ENCODE results near the gene RITA1. TPM values are rescaled to one million over a fixed set of nuclear protein-coding genes. Genes with fewer than 3 reads are reported as not detected.

The RITA1 gene
- total and polyA plus RNA-seq, 10 of the 15 experiments (the other 5 are each of a cell fraction or from before 2014, with no cell fraction given) = 2.3 to 39.9 (median 24.8) TPM

GRCh38 chr12:113174461-113175384, 10.8 kb upstream of the RITA1 start:
- Histone ChIP-seq H2AFZ (ENCODE audit: control insufficient read depth, low read depth, low read length) (no peak overlapping the region), H3K4me3 (no peak overlapping the region), H3K4me2 (ENCODE audit: control insufficient read depth, insufficient read depth) (no peak overlapping the region), H3K9ac (ENCODE audit: control insufficient read depth, insufficient read depth, low read length) (no peak overlapping the region), H3K79me2 (ENCODE audit: control insufficient read depth, insufficient read depth, low read length) (no peaks in the 10 kb centered on the region), H4K20me1 (ENCODE audit: control insufficient read depth, insufficient read depth) (no peaks in the 10 kb centered on the region; the same call in 1 of the 2 replicates), H3K36me3 (ENCODE audit: control insufficient read depth in 2 of 2, insufficient read depth in 2 of 2, low read length in 1 of 2) (peaks cover 40 to 42% of the 10 kb centered on the region in 2 experiments), H3K9me3 (replicated peaks; ENCODE audit: control insufficient read depth, insufficient read depth, low read length) (peaks cover 3% of the 10 kb centered on the region; the same call in 1 of the 3 replicates), H3K4me1 (ENCODE audit: control insufficient read depth, insufficient read depth, low read length) (peaks cover 19% of the 10 kb centered on the region), H3K27ac (ENCODE audit: control insufficient read depth, insufficient read depth) (no peak overlapping the region), H3K27me3 (replicated peaks in 1 of 2; ENCODE audit: control insufficient read depth in 2 of 2, insufficient read depth in 2 of 2, low read length in 1 of 2) (no peaks in the 10 kb centered on the region)
- CTCF ChIA-PET = interaction anchor here (0.5 to 10.5 kb wide), 43 partner anchors 9 to 274 kb away, joined by 3 to 102 read pairs (median 5); partner anchors contain the start of genes CFAP73, DDX54, OAS2 and RASAL1
- WGBS (ENCODE audit: insufficient coverage, insufficient replicate concordance, low lambda C conversion rate, missing lambda C conversion rate) = 34% methylated on average over 26 of the region's 32 CpGs
- in situ Hi-C loops (cut with MboI) (loop anchor here (5.0 kb wide), 1 partner anchor 127 kb away; no protein-coding TSS in a partner anchor), intact Hi-C loops (cut with micrococcal nuclease; ENCODE audit: unreplicated experiment) (loop anchor here (1.0 to 5.0 kb wide), 4 partner anchors 76 to 272 kb away; no protein-coding TSS in a partner anchor)
- DNase-seq (ENCODE audit: low read depth, low spot score) (no peak), FAIRE-seq (peak; percentile 91), ATAC-seq (peak; percentile 91)
- BruUV-seq (replicated peaks) = no TSS peak
- SMC1A ChIA-PET (ENCODE audit: uncharacterized antibody, unreplicated experiment) = interaction anchor here (1.0 to 6.8 kb wide), 18 partner anchors 9 to 274 kb away, joined by 3 to 66 read pairs (median 4); partner anchors contain the start of genes DDX54 and OAS2
- RAD21 ChIA-PET (ENCODE audit: unreplicated experiment) = interaction anchor here (0.6 to 4.3 kb wide), 14 partner anchors 12 to 274 kb away, joined by 3 to 29 read pairs (median 10); partner anchors contain the start of genes DDX54 and RITA1
- POLR2A ChIA-PET = interaction anchor here (0.6 to 1.5 kb wide), 8 partner anchors 8 to 183 kb away, joined by 3 to 5 read pairs (median 3); no protein-coding TSS in a partner anchor
- TF ChIP-seq EGR1 (IDR thresholded peaks at IDR 0.05; ENCODE audit: borderline replicate concordance in 1 of 2, low read depth in 2 of 2, low read length in 2 of 2) = no peak
- TF ChIP-seq MLLT1 (IDR thresholded peaks at IDR 0.05) = 0 out of 2 replicates have a peak, but pooled peaks have one; percentile 35
- 0 out of 2 replicates have a peak, but pooled peaks have one; percentile 47 for TF ChIP-seq NBN (IDR thresholded peaks at IDR 0.05)
- no peak for TF ChIP-seq ZBTB33 (IDR thresholded peaks at IDR 0.05)
- peak; percentile 88 for TF ChIP-seq HDGF (IDR thresholded peaks at IDR 0.05)
- no peak for TF ChIP-seq RCOR1 (conservative IDR thresholded peaks at IDR 0.05; ENCODE audit: low read depth, low read length)
- no peak for TF ChIP-seq PKNOX1 (IDR thresholded peaks at IDR 0.05)
- TF ChIP-seq SMAD5 (IDR thresholded peaks at IDR 0.05; ENCODE audit: low read depth) = no peak
- peak; percentile 50 for TF ChIP-seq POLR2A (IDR thresholded peaks at IDR 0.05; ENCODE audit: low read depth, low read length)
- peak; percentile 2 for TF ChIP-seq USF1 (IDR thresholded peaks at IDR 0.05; ENCODE audit: borderline replicate concordance, extremely low read length, insufficient read depth, low read depth, low read length)
- no peak for TF ChIP-seq KLF5 (IDR thresholded peaks at IDR 0.05; ENCODE audit: partially characterized antibody)
- peak; percentile 87 to 99 (median 98) for TF ChIP-seq CTCF (IDR thresholded peaks at IDR 0.05 in 2 of 3, conservative IDR thresholded peaks at IDR 0.05 in 1 of 3; ENCODE audit: control insufficient read depth in 2 of 3, extremely low read depth in 1 of 3, insufficient read depth in 1 of 3, low read depth in 3 of 3, low read length in 3 of 3)
- no peak for TF ChIP-seq SUZ12 (IDR thresholded peaks at IDR 0.05; ENCODE audit: unreplicated experiment)
- TF ChIP-seq GABPA (IDR thresholded peaks at IDR 0.05; ENCODE audit: low read depth) = no peak
